GM12874 (cell line): ENCODE measurements around the gene TPH2.

Experiments
- TF ChIP-seq, protein P1 (sequence below): IDR thresholded peaks from 2 replicates; pipeline ENCODE4 v1.5.1; 2011; ENCODE audit warnings: low read depth, mild to moderate bottlenecking, control low read depth, low read length, moderate library complexity; ENCODE audit not compliant: insufficient read depth

TPH2 gene

GRCh38 chr12:71938728-71939385, at the start of gene TPH2:
TPH2 (plus strand) TSS chr12:71938845; CDS start chr12:71938987, 142 bp downstream.
- TF ChIP-seq, protein P1, sequence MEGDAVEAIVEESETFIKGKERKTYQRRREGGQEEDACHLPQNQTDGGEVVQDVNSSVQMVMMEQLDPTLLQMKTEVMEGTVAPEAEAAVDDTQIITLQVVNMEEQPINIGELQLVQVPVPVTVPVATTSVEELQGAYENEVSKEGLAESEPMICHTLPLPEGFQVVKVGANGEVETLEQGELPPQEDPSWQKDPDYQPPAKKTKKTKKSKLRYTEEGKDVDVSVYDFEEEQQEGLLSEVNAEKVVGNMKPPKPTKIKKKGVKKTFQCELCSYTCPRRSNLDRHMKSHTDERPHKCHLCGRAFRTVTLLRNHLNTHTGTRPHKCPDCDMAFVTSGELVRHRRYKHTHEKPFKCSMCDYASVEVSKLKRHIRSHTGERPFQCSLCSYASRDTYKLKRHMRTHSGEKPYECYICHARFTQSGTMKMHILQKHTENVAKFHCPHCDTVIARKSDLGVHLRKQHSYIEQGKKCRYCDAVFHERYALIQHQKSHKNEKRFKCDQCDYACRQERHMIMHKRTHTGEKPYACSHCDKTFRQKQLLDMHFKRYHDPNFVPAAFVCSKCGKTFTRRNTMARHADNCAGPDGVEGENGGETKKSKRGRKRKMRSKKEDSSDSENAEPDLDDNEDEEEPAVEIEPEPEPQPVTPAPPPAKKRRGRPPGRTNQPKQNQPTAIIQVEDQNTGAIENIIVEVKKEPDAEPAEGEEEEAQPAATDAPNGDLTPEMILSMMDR = peak; percentile 68

DNA sequence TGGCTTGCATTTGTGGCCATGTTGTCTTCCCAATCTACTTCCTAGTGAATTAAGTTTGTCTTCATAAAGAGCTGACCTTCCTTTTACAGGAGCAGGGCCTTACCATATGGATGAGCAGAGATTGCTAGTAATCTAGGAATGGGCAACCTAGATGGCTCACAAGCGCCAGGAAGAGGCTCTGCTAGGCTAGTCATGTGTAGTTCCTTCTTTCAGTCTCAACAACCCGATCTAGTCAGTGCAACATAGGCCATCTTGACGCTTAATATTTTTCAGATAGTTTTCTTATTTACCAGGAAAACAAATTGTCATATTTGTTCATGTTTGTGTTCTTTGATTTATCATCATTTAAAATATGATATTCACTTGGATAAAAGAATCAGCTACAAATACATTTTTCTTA, 48.2 kb upstream of the TPH2 start:
- TF ChIP-seq, protein P1 = no peak

GRCh38 chr12:71892059-71892458, 46.6 kb upstream of the TPH2 start:
- TF ChIP-seq, protein P1 = no peak

GRCh38 chr12:71896205-71896882, 42.3 kb upstream of the TPH2 start:
- TF ChIP-seq, protein P1 = no peak

DNA sequence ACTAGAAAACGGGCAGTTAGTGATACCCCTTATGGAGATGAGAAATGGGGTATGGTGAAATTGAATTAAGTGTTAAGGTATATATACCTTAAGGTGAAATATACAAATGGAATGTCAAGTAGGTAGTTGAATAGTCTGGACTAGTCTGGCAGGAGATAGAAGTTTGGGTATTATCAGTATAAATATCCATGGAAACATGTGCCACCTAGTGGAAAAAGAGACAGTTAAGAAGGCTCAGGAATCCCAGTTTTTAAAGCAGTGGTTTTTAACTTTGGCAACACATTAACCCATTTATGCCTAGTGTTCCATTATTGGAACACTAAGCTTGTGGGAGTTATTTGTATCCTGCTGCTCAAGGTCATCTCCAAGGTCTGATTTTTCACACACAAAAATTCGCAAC, 38.6 kb upstream of the TPH2 start:
- TF ChIP-seq, protein P1 = no peak

GRCh38 chr12:71904629-71905028, 34.0 kb upstream of the TPH2 start:
- TF ChIP-seq, protein P1 = no peak

DNA sequence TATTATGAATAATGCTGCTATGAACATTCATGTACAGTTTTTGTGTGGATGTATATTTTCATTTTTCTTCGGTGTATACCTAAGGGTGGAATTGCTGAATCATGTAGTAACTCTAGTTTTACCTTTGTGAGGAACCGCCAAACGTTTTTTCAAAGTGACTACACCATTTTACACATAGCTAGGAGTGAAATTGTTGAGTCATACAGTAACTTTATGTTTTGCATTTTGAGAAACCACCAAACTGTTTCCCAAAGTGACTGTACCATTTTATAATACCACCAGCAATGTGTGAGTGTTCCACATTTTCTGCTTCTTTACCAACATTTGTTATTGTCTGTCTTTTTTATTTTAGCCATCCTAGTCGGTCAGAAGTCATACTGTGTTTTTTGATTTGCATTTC, 3.1 kb upstream of the TPH2 start:
- TF ChIP-seq, protein P1 = no peak
